NCI-H524 treated with DMSO at 0.1 percent for 48 hours (cell line): Measurements from ENCODE around the gene FAM120A.

ENCODE experiments used
- DNase-seq: peaks from one replicate; lab custom pipeline; 2025; lab: John Stamatoyannopoulos, UW

The FAM120A gene

GRCh38 chr9:93473411-93473810 lies 21.9 kb downstream of the FAM120A start:
- DNase-seq = no peak

- no peak for DNase-seq
Observed at GRCh38 chr9:93475108-93475507, 23.6 kb downstream of the FAM120A start.

GRCh38 chr9:93475856-93476255 lies 24.4 kb downstream of the FAM120A start:
- DNase-seq = no peak

DNA sequence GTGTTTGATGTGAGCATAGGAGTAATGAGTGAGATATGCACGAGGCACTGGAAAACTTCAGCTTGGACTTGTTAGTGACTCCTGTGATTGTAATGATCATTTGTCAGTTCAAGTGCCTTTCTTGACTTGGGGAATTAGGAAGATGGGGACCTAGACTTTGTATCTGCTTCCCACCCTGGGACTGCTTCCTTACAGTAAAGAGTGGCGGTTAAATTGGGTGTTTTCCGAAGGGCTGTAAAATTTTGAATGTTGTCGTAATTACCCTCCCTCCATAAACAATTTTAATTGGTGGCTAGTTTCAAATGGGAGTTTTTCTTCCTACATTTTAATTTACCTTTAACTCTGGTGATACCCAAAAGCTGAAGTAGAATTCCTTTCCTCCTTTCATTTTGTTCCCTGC lies 25.4 kb downstream of the FAM120A start:
- DNase-seq = no peak

GRCh38 chr9:93477397-93477796 lies 25.9 kb downstream of the FAM120A start:
- DNase-seq = no peak

- no peak for DNase-seq
Observed at GRCh38 chr9:93479726-93480125, 28.2 kb downstream of the FAM120A start.

DNA sequence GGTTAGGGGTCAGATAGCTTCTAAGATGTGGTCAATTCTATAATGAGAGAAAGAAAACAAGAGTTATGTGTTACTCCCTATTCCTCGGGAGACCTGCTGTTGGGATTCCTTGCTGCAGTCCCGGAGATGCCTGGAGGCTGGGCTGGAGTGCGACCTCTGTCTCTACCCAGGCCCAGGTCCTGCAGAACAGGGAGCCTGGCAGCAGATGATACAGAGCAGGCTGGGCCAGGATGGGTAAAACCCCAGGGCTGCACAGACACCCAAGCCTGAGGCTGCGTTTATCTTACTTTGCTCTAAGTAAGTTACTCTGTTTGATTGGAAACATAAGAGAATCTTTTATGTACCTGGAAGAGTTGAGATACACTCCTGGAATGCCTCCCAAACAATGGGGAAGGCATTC lies 28.8 kb downstream of the FAM120A start:
- no peak for DNase-seq

DNA sequence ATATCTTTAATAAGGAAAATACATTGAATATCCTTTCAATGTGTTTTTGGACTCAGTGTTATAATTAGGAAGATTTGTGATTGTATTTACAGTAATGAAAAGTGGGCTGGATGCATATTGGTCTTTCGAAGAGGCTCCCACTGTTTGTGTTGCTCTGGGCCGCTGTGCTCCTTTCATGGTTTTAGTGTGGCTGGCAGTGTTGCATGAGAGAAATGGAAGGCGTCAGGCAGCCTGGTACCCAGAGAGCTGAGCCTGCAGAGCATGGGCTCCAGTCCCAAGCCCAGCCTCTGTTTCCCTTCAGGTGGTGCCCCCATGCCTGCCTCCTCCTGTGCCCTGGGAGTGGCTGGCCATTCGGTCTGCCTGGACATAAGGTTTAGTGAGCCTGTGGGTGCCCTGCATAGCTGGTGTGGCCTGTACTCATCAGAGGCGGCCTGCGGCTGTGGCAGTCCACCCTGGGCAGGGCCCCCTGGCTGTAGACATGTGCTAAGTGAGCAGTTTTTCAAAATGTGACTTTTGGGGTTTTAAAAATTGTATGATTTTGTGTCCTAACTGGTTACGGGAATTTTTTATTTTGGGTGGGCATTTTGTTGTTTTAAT lies 29.3 kb downstream of the FAM120A start:
- DNase-seq = no peak

- DNase-seq = no peak
Observed at GRCh38 chr9:93483497-93483896, 32.0 kb downstream of the FAM120A start.

DNA sequence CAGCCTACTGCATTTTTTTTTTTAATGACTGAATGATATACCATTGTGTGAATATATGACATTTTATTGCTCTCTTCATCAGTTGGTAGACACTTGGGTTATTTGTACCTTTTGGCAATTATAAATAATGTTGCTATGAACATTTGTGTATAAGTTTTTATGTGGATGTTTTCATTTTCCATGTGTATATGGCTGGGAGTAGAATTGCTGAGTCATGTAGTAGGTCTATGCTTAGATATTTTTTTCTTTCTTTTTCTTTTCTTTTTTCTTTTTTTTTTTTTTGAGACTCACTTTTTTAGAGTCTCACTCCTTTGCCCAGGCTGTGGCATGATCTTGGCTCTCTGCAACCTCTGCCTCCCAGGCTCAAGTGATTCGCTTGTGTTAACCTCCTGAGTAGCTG lies 34.8 kb downstream of the FAM120A start:
- no peak for DNase-seq

GRCh38 chr9:93488244-93488643 lies 36.8 kb downstream of the FAM120A start:
- no peak for DNase-seq

DNA sequence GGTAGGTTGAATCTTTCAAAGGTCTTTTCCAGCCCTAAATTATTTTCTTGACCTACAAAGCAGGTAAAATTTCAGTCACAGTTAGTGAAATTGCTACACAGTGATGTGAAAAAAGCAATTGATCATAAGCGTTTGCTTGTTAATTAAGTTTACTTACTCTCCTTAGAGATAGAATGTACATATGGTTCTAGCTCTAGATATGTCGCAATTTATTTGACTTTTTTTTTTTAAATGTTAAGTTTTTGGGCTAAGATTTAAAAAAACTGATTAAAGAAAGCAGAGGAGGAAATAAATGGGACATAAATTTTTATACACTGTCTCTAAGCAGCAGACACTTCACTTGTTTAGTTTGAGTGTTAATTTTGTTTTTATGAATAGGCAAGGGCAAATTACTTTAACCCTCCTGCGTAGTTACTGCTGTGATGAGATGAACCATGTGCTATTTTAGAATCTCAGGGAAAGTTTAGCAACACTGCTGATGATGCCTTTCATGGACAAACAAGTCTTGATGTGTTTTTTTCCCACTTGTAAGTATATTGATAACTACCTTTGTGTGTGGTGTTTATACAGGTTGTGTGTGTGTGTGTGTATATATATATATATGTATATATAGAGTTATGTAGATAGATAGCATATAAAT lies 40.2 kb downstream of the FAM120A start:
- no peak for DNase-seq

- no peak for DNase-seq
Observed at GRCh38 chr9:93492327-93492726, 40.8 kb downstream of the FAM120A start.

DNA sequence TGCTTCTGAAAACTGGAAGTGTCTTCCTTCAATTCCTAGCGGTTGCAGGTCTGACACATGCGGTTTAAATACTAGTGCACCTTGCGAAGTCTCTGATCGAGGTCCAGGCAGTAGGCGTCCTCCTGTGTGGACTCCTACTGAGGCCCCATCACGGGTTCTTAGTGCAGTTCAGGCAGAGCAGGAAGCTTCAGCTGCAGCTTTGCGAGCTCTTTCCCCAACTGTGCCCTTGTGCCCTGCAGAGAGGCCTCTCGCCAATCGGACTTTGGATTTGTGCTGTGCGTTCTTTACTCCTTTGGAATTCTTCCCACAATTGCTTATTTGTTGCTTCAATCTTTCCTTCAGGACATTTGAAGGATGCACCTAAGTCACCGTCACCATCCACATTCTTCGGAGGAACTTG lies 42.5 kb downstream of the FAM120A start:
- no peak for DNase-seq

DNA sequence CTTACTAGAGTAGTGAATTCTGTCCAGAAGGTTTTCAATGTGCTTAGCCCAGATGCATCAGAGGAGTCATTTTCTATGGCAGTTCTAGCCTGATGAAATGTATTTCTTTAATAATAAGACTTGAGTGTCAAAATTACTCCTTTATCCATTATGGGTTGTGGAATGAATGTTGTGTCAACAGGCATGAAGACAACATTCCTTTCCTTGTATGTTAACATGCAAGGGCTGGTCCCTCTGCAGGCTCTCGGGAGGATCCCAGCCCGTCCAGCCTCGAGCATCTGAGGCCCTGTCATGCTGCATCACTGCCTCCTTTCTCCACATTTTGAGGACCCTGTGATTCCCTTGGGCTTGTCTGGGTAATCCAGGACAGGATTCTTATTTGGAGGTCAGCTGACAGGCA lies 44.8 kb downstream of the FAM120A start:
- DNase-seq = no peak

DNA sequence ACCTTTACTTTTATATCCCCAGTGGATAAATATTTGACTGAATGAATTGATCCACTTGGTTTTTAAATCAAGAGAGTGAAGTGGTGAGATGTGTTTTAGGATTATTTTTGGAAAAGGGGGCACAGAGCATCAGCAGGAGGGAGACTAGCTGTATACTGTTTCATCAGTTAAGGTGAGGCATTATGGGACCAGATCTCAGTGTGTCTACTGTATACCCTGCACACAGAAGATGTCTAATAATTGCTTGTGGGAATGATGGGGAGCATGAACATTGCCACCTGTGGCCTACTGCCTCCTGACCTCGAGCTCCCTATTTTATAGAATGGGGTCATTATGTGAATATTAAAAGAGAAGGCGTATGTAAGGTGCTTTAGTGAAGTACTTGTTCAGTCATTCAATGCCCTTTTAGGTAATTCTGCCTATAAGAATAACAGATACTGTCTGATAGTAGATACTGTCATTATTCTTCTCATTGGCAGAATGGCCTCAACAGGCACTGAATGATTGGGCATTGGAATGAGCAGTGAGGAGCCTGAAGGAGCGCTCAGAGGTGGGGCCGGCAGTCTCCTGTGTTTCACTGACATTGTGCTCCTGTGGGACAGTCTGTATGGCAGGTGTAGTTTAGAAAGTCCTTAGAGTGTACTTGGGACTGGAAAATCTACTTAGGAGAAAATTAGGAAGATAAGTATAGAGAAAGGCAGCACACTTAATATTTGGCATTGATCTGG lies 49.2 kb downstream of the FAM120A start:
- DNase-seq = no peak

DNA sequence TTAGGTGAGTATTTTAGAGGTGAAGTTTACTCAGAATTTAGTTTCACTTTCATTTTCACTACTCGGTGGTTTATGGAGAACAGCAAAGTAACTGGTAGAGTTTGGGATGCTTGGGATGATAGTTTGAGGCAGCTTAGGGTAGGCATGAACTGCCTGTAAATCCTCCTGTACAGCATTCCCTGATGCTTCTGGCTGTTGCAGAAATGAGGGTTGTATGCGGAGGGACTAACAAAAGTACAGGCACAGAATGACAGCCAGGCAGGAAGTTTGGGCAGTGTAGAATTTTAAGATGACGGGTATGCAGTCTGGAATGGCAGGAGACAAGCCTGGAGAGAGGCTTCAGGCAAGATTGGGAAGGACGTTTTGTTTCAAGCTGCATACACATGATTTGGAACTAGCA lies 49.9 kb downstream of the FAM120A start:
- DNase-seq = no peak

DNA sequence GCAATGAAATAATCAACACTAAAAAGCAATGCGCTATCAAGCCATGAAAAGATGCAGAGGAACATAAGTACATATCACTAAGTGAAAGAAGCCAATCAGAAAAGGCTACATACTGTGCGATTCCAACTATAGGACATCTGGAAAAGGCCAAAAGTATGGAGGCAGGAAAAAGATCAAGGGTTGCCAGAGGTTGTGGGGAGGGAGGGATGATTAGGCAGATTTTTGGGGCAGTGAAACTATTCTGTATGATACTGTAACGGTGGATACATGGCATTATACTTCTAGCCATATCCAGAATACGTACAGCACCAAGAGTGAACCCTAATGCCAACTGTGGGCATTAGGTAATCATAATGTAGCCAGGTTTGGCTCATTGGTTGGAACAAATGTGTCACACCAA lies 51.9 kb downstream of the FAM120A start:
- no peak for DNase-seq

- DNase-seq = no peak
Observed at GRCh38 chr9:93505541-93506132, 54.2 kb downstream of the FAM120A start.

DNA sequence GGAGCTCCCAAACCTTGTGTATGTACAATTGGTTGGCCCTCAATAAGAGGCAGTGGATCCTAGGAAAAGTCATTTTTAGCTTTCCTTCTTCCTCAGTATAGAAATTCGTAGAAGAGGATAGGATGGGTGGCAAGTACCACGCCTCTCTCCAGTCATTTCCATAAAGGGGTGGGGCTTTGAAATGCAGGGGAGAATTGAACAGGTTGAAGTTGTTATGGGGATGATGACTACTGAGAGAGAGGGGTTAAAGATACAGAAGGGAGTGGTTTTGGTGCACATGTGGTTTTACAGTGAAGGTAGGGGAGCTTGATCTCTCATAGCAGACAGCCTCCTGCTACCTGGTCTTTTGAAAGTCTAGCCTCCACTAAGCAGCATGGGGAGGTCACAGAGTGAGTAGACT lies 56.3 kb downstream of the FAM120A start:
- no peak for DNase-seq

GRCh38 chr9:93508207-93508606 lies 56.7 kb downstream of the FAM120A start:
- no peak for DNase-seq

GRCh38 chr9:93509084-93509483 lies 57.6 kb downstream of the FAM120A start:
- DNase-seq = no peak

DNA sequence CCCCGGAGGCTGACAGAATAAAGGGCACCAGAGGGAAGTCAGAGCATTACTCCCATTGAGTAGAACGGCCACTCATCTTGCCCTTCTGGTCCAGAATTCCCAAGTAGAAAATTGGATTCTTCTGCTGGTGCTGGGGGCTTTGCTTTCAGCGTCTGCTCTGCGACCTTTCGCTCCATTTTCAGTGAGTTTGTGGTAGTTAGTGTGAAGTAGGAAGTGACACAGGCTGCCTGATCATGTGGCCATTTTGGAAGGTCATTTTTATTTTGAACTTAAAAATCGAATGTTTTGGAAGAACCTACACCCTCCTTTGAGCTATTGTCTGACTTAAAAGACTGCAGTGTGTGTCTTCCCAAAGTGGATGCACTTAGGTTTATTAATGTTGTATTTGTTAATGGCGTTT lies 58.6 kb downstream of the FAM120A start:
- DNase-seq = no peak
